Lung (tissue), 12 donors: ENCODE measurements around the gene FBXO46. TPM values are rescaled to one million over a fixed set of nuclear protein-coding genes. Genes with fewer than 3 reads are reported as not detected.

Experiments
- ATAC-seq: fragments of 200-7000 bp; cut with Tn5 transposase; one replicate; pipeline ENCODE4 v1.9.1; 2020; ENCODE audit warnings: moderate number of reproducible peaks; ENCODE audit not compliant: insufficient read depth, low FRiP score
- DNase-seq, 3 donors: peaks; one replicate each; pipeline ENCODE4 v3.0.0-alpha.2; 2013 to 2017
- H3K27ac ChIP-seq, 2 donors: one replicate each; pipeline ENCODE4 v1.5.1; 2013; ENCODE audit warnings: mild to moderate bottlenecking in 2 of 2, moderate library complexity in 2 of 2, control low read depth in 1 of 2, inconsistent platforms in 1 of 2, low read depth in 1 of 2, low read length in 1 of 2
- H3K27me3 ChIP-seq, 3 donors: one replicate each; pipeline ENCODE4 v1.5.1; 2013; ENCODE audit warnings: low read length in 2 of 3; ENCODE audit not compliant: control insufficient read depth in 3 of 3, insufficient read depth in 3 of 3
- H3K36me3 ChIP-seq, 4 donors: one replicate each; pipeline ENCODE4 v1.5.1; 2013; ENCODE audit warnings: low read length in 4 of 4, mild to moderate bottlenecking in 1 of 4, moderate library complexity in 1 of 4; ENCODE audit not compliant: control insufficient read depth in 4 of 4, insufficient read depth in 4 of 4
- H3K4me1 ChIP-seq, 5 donors: one replicate each; pipeline ENCODE4 v1.5.1; 2013; ENCODE audit warnings: low read length in 5 of 5, mild to moderate bottlenecking in 2 of 5, moderate library complexity in 1 of 5; ENCODE audit not compliant: control insufficient read depth in 5 of 5, insufficient read depth in 5 of 5
- H3K4me3 ChIP-seq: one replicate; pipeline ENCODE4 v1.5.1; 2013; ENCODE audit warnings: mild to moderate bottlenecking, control low read depth, moderate library complexity
- H3K9ac ChIP-seq, 2 donors: one replicate each; pipeline ENCODE4 v1.5.1; 2013; ENCODE audit warnings: low read length in 2 of 2, control low read depth in 1 of 2; ENCODE audit not compliant: insufficient read depth in 1 of 2
- H3K9me3 ChIP-seq, 4 donors: one replicate each; pipeline ENCODE4 v1.5.1; 2013; ENCODE audit warnings: low read length in 3 of 4, mild to moderate bottlenecking in 1 of 4, moderate library complexity in 1 of 4; ENCODE audit not compliant: control insufficient read depth in 4 of 4, insufficient read depth in 3 of 4
- whole genome bisulfite sequencing, 2 donors: extraction: QIAGEN DNeasy Blood & Tissue Kit; methylation state at CpG; one replicate each; pipeline ENCODE4 v1.1.7; 2013; 5-methylcytosine and 5-hydroxymethylcytosine counted together
- polyA plus RNA-seq, 2 donors: library from polyadenylated mRNA; stranded (reverse); fragments of 200-250 nt; gene quantifications; one replicate each; pipeline ENCODE4 v1.2.1, GENCODE V29; 2013
- total RNA-seq, 2 donors: library from RNA; depleted of rRNA in 1 of 2; stranded (reverse); fragments of >200 nt in 1 of 2; gene quantifications; one replicate each; pipeline ENCODE4 v1.2.1, GENCODE V29; 2014 to 2021
- TF ChIP-seq, protein P1 (sequence below): IDR thresholded peaks from 2 replicates; pipeline ENCODE4 v1.5.1; 2012; ENCODE audit warnings: mild to moderate bottlenecking; ENCODE audit errors: control extremely low read depth, extremely low read depth
- donor health status: control.
- donor health status: control.
- donor health status: Bipolar disorder and iron deficiency.
- donor health status: healthy.
- donor health status: DM: yes; HTN: yes; CAD: no.

The FBXO46 gene
- total and polyA plus RNA-seq, 4 donors, result 7.6 to 19.0 (median 9.7) TPM

DNA sequence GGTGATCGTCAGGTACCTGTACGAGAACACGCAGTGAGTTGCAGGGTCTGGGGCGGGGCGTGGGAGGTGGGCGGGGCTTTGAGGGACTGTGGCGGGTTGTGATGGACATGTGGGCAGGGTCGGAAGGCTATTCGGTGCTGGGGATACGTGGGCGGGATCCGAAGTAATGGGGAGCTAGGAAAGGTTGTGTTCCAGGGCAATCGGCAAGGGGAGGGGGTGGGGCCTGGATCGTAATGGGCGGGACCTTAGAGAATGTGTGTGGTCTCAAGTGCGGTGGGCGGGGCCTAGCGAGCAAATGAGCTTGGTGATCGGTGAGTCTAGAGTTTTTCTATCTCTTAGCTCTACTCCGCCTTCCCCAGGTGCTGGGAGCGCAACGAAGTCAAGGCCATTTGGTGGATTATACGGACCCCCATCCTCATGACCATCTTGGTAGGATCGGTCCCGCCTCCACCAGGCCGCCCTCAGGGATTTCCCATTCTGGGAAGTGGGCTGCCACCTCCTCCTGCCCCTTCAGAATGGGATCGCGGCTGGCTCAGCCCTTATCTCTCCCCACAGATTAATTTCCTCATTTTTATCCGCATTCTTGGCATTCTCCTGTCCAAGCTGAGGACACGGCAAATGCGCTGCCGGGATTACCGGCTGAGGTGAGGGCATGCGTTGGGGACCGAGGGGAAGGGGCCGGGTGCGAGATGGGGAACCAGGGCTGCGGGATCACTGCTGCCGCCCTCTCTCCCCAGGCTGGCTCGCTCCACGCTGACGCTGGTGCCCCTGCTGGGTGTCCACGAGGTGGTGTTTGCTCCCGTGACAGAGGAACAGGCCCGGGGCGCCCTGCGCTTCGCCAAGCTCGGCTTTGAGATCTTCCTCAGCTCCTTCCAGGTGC, 53.1 kb downstream of the FBXO46 start:
- WGBS, 2 donors, result 2 to 4% methylated on average over 44 to 49 of the region's 49 CpGs
- peak overlapping the region in 1 of 2 donors; percentile 71 for H3K27ac ChIP-seq
- TF ChIP-seq, protein P1, sequence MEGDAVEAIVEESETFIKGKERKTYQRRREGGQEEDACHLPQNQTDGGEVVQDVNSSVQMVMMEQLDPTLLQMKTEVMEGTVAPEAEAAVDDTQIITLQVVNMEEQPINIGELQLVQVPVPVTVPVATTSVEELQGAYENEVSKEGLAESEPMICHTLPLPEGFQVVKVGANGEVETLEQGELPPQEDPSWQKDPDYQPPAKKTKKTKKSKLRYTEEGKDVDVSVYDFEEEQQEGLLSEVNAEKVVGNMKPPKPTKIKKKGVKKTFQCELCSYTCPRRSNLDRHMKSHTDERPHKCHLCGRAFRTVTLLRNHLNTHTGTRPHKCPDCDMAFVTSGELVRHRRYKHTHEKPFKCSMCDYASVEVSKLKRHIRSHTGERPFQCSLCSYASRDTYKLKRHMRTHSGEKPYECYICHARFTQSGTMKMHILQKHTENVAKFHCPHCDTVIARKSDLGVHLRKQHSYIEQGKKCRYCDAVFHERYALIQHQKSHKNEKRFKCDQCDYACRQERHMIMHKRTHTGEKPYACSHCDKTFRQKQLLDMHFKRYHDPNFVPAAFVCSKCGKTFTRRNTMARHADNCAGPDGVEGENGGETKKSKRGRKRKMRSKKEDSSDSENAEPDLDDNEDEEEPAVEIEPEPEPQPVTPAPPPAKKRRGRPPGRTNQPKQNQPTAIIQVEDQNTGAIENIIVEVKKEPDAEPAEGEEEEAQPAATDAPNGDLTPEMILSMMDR, result no peak

DNA sequence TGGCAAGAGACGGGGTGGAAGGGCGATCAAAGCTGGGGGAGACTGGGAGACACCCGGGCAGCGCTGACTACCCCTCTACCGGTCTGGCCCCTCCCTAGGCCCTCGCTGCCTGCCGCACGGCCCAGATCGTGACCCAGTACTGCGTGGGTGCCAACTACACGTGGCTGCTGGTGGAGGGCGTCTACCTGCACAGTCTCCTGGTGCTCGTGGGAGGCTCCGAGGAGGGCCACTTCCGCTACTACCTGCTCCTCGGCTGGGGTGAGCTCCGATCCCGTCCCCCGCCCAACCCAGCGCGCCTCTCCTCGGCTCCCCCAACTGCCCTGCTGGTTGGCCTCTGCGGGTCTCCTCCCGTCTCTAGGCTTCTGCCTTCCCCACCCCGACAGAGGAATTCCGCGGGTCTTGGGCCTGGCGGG, 53.8 kb downstream of the FBXO46 start:
- 5% methylated on average over 25 to 28 of the region's 28 CpGs for WGBS, 2 donors
- Histone ChIP-seq H3K4me1 (peaks cover 0 to 8% (median 0%) of the 10 kb centered on the region in 5 donors), H3K9me3 (peaks cover 0 to 2% (median 0%) of the 10 kb centered on the region in 4 donors), H3K9ac (no peak overlapping the region), H3K36me3 (no peaks in the 10 kb centered on the region), H3K4me3 (peak overlapping the region; percentile 19), H3K27ac (peak overlapping the region in 1 of 2 donors; percentile 41), H3K27me3 (peaks cover 0 to 16% (median 14%) of the 10 kb centered on the region in 3 donors)
- DNase-seq, result peak in 2 of 3 donors; percentile 13 to 32
- TF ChIP-seq, protein P1, result no peak
- ATAC-seq, result no peak

More for the DNA sequence above, 53.1 kb downstream of the FBXO46 start:
- Histone ChIP-seq H3K4me1 (peaks cover 0 to 9% (median 0%) of the 10 kb centered on the region in 5 donors), H3K9me3 (peaks cover 0 to 2% (median 0%) of the 10 kb centered on the region in 4 donors), H3K27me3 (peaks cover 0 to 16% (median 14%) of the 10 kb centered on the region in 3 donors), H3K4me3 (no peak overlapping the region), H3K9ac (no peak overlapping the region), H3K36me3 (no peaks in the 10 kb centered on the region)
- ATAC-seq (peak; percentile 76), DNase-seq (peak; percentile 75 to 88 (median 86))

DNA sequence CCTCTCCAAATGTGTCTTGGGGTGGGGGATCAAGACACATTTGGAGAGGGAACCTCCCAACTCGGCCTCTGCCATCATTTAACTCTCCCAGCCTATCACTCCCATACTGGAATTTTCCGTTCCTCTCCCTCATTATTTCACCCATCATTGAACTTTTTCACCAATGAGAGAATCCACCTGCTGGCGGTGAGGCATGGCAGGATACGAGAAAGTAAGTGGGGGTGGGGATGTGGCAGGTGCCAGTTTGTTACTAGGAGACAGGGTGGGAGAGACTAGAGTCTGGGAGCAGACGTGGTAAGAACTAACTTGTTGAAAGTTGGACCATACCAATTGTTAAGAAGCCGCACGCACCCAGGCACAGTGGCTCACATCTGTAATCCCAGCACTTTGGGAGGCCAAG, 55.8 kb downstream of the FBXO46 start:
- H3K36me3 ChIP-seq, result no peaks in the 10 kb centered on the region
- H3K27ac ChIP-seq, result no peak overlapping the region
- peaks cover 3 to 27% (median 23%) of the 10 kb centered on the region in 3 donors for H3K27me3 ChIP-seq
- no peak for DNase-seq
- 73 to 79% methylated on average over 7 of the region's 7 CpGs for WGBS, 2 donors
- no peak overlapping the region for H3K9ac ChIP-seq
- peaks cover 0 to 2% (median 0%) of the 10 kb centered on the region in 4 donors for H3K9me3 ChIP-seq
- ATAC-seq, result no peak
- TF ChIP-seq, protein P1, result no peak
- no peak overlapping the region for H3K4me3 ChIP-seq
- H3K4me1 ChIP-seq, result peaks cover 0 to 12% (median 0%) of the 10 kb centered on the region in 5 donors
